ENCODE measurements around the gene NELL2.

Gene NELL2

DNA sequence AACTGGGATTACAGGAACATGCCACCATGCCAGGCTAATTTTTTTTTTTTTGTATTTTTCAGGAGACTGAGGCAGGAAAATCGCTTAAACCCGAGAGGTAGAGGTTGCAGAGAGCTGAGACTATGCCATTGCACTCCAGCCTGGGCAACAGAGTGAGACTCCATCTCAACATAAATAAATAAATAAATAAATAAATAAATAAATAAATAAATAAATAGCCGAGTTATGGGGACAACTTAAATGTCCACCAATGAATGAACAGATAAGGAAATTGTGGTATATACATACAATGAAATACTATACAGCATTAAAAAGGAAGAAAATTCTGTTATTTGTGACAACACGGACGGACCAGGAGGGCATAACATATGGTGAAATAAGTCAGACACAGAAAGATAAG, 325.7 kb downstream of the NELL2 start:
- DNase-seq (ENCODE audit: extremely low read depth in 1 of 2, low read depth in 1 of 2): no peak

- no peak for DNase-seq (ENCODE audit: extremely low read depth in 1 of 2, low read depth in 1 of 2)
These were observed 330.1 kb downstream of the NELL2 start for GRCh38 chr12:44546060-44546459.

GRCh38 chr12:44544018-44544417, 332.1 kb downstream of the NELL2 start:
- DNase-seq (ENCODE audit: extremely low read depth in 1 of 2, low read depth in 1 of 2): no peak

- no peak for DNase-seq (ENCODE audit: extremely low read depth in 1 of 2, low read depth in 1 of 2)
These were observed 333.4 kb downstream of the NELL2 start for GRCh38 chr12:44542716-44543115.

DNA sequence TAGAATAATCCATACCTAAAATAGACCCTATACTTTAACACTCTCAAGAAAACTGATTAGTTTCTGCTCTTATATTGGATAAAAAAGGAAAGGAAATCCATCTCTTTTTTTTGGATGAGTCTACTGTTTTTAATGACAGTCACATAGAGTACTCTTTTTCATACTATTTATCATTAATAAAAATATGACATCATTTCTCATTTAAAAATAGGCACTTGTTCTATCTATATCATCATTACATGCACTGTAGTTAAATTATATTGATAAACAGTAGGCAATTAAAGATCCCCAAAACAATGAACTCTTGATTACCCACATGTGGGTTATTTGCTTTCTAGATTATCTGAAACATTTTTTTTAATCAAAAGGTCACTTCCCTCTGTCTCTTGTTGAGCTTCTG, 338.8 kb downstream of the NELL2 start:
- DNase-seq (ENCODE audit: extremely low read depth in 1 of 2, low read depth in 1 of 2): no peak

- DNase-seq (ENCODE audit: extremely low read depth in 1 of 2, low read depth in 1 of 2): no peak
These were observed 343.2 kb downstream of the NELL2 start for GRCh38 chr12:44532940-44533339.

- DNase-seq (ENCODE audit: extremely low read depth in 1 of 2, low read depth in 1 of 2): no peak
These were observed 344.7 kb downstream of the NELL2 start for GRCh38 chr12:44531320-44531971.

GRCh38 chr12:44526655-44527182, 349.4 kb downstream of the NELL2 start:
- DNase-seq (ENCODE audit: extremely low read depth in 1 of 2, low read depth in 1 of 2): no peak

- no peak for DNase-seq (ENCODE audit: extremely low read depth in 1 of 2, low read depth in 1 of 2)
These were observed 350.1 kb downstream of the NELL2 start for GRCh38 chr12:44525806-44526654.

GRCh38 chr12:44523828-44524227, 352.3 kb downstream of the NELL2 start:
- no peak for DNase-seq (ENCODE audit: extremely low read depth in 1 of 2, low read depth in 1 of 2)

DNA sequence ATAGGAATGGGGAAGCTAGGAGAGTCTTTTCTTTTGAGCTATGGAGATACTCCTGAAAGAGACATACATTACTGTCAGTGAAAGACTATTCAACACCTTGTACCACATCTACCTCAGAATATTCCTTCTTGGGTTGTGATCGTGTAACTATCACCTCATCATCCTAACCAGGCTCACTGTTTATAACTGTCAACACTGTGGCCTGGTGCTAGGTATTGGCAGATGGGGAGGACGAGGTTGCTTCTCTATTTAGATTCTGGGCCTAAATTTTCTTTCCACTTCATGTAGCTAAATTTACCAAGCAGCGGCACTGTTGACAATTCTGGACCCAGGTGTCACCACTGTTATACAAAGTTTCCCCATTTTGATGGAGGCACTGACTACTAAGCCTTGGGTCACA, 354.4 kb downstream of the NELL2 start:
- no peak for DNase-seq (ENCODE audit: extremely low read depth in 1 of 2, low read depth in 1 of 2)

DNA sequence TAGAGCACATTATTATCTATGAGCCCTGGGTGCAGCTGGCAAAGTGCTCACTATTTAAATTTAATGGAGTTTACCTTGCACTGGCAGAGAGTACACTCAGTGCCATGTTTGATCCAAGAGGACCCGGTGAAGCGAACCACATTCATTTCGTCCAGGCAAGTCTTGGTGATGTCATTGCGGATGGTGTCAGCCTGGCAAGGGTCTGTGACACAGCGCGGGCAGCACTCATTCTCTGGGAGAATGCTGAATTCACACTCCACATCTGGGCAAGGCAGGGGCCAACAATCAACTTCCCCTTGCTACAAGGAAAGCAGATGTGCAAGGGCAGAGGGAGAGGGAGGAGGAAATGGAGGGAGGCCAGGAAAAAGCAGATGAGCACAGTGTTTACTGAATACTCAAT, 356.2 kb downstream of the NELL2 start:
- DNase-seq (ENCODE audit: extremely low read depth in 1 of 2, low read depth in 1 of 2): no peak

GRCh38 chr12:44511289-44511688, 364.8 kb downstream of the NELL2 start:
- DNase-seq (ENCODE audit: extremely low read depth in 1 of 2, low read depth in 1 of 2): no peak

GRCh38 chr12:44510510-44510909, 365.6 kb downstream of the NELL2 start:
- DNase-seq (ENCODE audit: extremely low read depth in 1 of 2, low read depth in 1 of 2): no peak

- no peak for DNase-seq (ENCODE audit: extremely low read depth in 1 of 2, low read depth in 1 of 2)
These were observed 366.0 kb downstream of the NELL2 start for GRCh38 chr12:44510076-44510475.

GRCh38 chr12:44509471-44509870, 366.6 kb downstream of the NELL2 start:
- DNase-seq (ENCODE audit: extremely low read depth in 1 of 2, low read depth in 1 of 2): no peak

- no peak for DNase-seq (ENCODE audit: extremely low read depth in 1 of 2, low read depth in 1 of 2)
These were observed 368.7 kb downstream of the NELL2 start for GRCh38 chr12:44507461-44507860.

DNA sequence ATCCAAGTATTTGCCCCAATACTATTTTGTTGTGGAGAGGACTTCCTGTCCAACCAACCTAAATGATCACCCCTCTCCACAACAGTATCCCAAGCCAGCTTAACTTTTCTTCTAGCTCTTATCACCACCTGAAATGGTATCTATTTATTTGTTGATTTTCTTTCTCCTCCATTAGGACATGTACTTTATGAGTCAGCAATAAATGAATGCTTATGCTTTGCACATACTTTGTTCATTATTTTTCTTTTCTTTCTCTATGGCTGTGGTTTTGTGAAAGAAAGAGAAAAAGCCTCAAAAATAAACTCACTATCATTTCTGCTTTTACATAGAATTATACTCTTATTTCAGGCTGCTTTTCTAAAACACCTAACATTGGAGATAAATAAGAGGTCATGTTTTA, 371.3 kb downstream of the NELL2 start:
- DNase-seq (ENCODE audit: extremely low read depth in 1 of 2, low read depth in 1 of 2): no peak

- DNase-seq (ENCODE audit: extremely low read depth in 1 of 2, low read depth in 1 of 2): no peak
These were observed 372.8 kb downstream of the NELL2 start for GRCh38 chr12:44503329-44503728.

- DNase-seq (ENCODE audit: extremely low read depth in 1 of 2, low read depth in 1 of 2): no peak
These were observed 373.4 kb downstream of the NELL2 start for GRCh38 chr12:44502681-44503080.

GRCh38 chr12:44500423-44500822, 375.7 kb downstream of the NELL2 start:
- no peak for DNase-seq (ENCODE audit: extremely low read depth in 1 of 2, low read depth in 1 of 2)

DNA sequence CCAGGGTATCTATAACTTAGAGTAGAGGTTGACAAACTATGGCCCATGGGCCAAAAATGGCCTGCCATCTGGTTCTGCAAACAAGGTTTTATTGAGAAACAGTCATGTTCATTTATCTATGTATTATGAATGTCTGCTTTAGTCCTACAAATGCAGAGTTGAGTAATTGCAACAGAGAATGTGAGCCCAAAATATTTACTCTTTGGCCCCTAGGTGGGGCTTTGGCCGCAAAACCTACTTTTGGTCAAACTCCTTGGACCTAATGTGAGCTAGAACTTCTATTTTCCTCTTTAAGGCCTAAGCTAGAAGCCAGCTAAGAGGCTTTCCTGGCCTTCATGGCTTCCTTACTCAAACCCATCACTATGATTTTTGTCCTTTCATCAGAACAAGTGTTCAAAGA, 379.1 kb downstream of the NELL2 start:
- DNase-seq (ENCODE audit: extremely low read depth in 1 of 2, low read depth in 1 of 2): no peak

All from activated CD8-positive, alpha-beta memory T cell treated with anti-CD3 and anti-CD28 coated beads for 1 hour (primary cell).